Kidney (tissue), 14 donors: ENCODE measurements around the gene SPACA4. TPM values are rescaled to one million over a fixed set of nuclear protein-coding genes. Genes with fewer than 3 reads are reported as not detected.

Experiments
- DNase-seq, 5 donors: peaks; one replicate each; pipeline ENCODE4 v3.0.0-alpha.2; 2013 to 2020
- FAIRE-seq: peaks from 2 replicates; lab custom pipeline; 2012; peaks lifted over from hg19 to GRCh38; lab: Jason Lieb, UNC
- H3K27ac ChIP-seq, 2 donors: one replicate each; pipeline ENCODE4 v1.7.0; 2013; ENCODE audit warnings: low read depth in 2 of 2, low read length in 2 of 2, inconsistent platforms in 1 of 2
- H3K27me3 ChIP-seq: one replicate; pipeline ENCODE4 v1.7.1; 2013; ENCODE audit warnings: low read length, inconsistent platforms; ENCODE audit not compliant: control insufficient read depth, insufficient read depth
- H3K36me3 ChIP-seq, 3 donors: one replicate each; pipeline versions ENCODE4 v1.7.0 to v1.7.1; 2013; ENCODE audit warnings: low read length in 3 of 3, control low read depth in 1 of 3, inconsistent platforms in 1 of 3; ENCODE audit not compliant: insufficient read depth in 3 of 3, control insufficient read depth in 2 of 3
- H3K4me1 ChIP-seq, 3 donors: one replicate each; pipeline versions ENCODE4 v1.7.0 to v1.7.1; 2013; ENCODE audit warnings: low read length in 3 of 3, inconsistent platforms in 1 of 3, low read depth in 1 of 3; ENCODE audit not compliant: control insufficient read depth in 2 of 3, insufficient read depth in 2 of 3
- H3K4me3 ChIP-seq, 3 donors: one replicate each; pipeline versions ENCODE4 v1.7.0 to v1.8.1; 2013; ENCODE audit warnings: low read length in 3 of 3, control low read depth in 1 of 3, inconsistent platforms in 1 of 3
- H3K9ac ChIP-seq, 3 donors: one replicate each; pipeline versions ENCODE4 v1.7.0 to v1.7.1; 2013; ENCODE audit warnings: low read length in 3 of 3, control low read depth in 1 of 3, inconsistent platforms in 1 of 3
- H3K9me3 ChIP-seq, 3 donors: one replicate each; pipeline versions ENCODE4 v1.7.0 to v1.7.1; 2013; ENCODE audit warnings: low read length in 3 of 3, control low read depth in 1 of 3, inconsistent platforms in 1 of 3; ENCODE audit not compliant: control insufficient read depth in 2 of 3, insufficient read depth in 1 of 3
- intact Hi-C: fragments of 100-400 bp; cut with DNase I; formaldehyde crosslinking; loops from one replicate; pipeline ENCODE4 v1.11.1; 2022
- polyA plus RNA-seq: library from polyadenylated mRNA; stranded (reverse); fragments of 350-450 nt; fragmentation: Illumina TruSeq; extraction: RNeasy Lipid Tissue Mini Kit (QIAGEN cat#74804); gene quantifications from one replicate; pipeline ENCODE4 v1.2.3, GENCODE V29; 2014; ENCODE audit warnings: low read depth, low replicate concordance; ENCODE audit not compliant: insufficient read depth
- total RNA-seq: library from RNA; stranded (reverse); fragmentation: NEBNext Ultra II Directional; extraction: Animal tissue kit (Norgen Biotek cat#: 25700); gene quantifications from one replicate; pipeline ENCODE4 v1.2.1, GENCODE V29; 2021
- TF ChIP-seq, protein P1 (sequence below): IDR thresholded peaks from 3 replicates; pipeline ENCODE4 v1.5.1; 2012; ENCODE audit warnings: mild to moderate bottlenecking, moderate library complexity, borderline replicate concordance; ENCODE audit not compliant: insufficient read depth; ENCODE audit errors: extremely low read depth
- donor health status: control.
- donor health status: control.
- donor health status: control.
- donor health status: control.
- donor health status: control.
- donor health status: DM: yes; HTN: yes; CAD: no.
- donor health status: Normal renal cell carcinoma (clear cell type).

Gene SPACA4
- total and polyA plus RNA-seq, 2 donors from 2014 or later, result not detected

DNA sequence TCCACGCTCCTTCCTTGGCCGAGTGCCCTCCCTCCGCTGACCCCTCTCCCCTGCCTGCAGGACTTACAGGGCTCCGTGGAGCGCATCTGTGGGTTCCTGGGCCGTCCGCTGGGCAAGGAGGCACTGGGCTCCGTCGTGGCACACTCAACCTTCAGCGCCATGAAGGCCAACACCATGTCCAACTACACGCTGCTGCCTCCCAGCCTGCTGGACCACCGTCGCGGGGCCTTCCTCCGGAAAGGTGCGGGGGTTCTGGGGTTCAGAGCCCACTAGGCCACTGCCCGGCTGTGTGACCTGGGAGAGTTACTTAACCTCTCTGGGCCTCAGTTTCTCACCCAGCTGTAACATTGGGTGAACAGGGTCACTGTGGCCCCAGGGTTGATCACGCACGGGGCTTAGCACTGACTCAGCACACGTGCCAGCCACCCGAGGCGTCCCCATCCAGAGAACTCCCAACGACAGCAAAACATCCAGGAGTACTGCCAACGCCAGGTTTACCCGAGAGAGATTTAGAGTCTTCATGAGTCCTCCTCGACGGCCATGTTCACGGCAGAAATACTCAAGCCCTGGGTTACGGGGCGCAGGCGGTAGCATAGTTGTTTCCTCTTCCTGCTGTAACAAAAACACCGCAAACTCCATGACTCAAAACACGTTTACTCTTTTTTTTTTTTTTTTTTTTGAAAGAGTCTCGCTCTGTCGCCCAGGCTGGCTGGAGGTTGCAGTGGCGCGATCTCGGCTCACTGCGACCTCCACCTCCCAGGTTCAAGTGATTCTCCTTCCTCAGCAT, 9.7 kb upstream of the SPACA4 start:
- intact Hi-C loops, result no loop called here

GRCh38 chr19:48598996-48599700, 7.4 kb upstream of the SPACA4 start:
- H3K4me1 ChIP-seq, result no peaks in the 10 kb centered on the region
- no peaks in the 10 kb centered on the region for H3K9me3 ChIP-seq
- no peaks in the 10 kb centered on the region for H3K36me3 ChIP-seq
- no peak overlapping the region for H3K9ac ChIP-seq
- no peak overlapping the region for H3K27ac ChIP-seq
- DNase-seq (peak in 3 of 5 donors; percentile 37 to 62 (median 44)), FAIRE-seq (no peak)
- TF ChIP-seq, protein P1, sequence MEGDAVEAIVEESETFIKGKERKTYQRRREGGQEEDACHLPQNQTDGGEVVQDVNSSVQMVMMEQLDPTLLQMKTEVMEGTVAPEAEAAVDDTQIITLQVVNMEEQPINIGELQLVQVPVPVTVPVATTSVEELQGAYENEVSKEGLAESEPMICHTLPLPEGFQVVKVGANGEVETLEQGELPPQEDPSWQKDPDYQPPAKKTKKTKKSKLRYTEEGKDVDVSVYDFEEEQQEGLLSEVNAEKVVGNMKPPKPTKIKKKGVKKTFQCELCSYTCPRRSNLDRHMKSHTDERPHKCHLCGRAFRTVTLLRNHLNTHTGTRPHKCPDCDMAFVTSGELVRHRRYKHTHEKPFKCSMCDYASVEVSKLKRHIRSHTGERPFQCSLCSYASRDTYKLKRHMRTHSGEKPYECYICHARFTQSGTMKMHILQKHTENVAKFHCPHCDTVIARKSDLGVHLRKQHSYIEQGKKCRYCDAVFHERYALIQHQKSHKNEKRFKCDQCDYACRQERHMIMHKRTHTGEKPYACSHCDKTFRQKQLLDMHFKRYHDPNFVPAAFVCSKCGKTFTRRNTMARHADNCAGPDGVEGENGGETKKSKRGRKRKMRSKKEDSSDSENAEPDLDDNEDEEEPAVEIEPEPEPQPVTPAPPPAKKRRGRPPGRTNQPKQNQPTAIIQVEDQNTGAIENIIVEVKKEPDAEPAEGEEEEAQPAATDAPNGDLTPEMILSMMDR, result no peak
- intact Hi-C loops, result no loop called here
- no peaks in the 10 kb centered on the region for H3K27me3 ChIP-seq
- no peak overlapping the region for H3K4me3 ChIP-seq

More for the DNA sequence above, 9.7 kb upstream of the SPACA4 start:
- H3K4me1 ChIP-seq, result no peaks in the 10 kb centered on the region
- TF ChIP-seq, protein P1, result no peak
- DNase-seq (no peak), FAIRE-seq (no peak)
- H3K9me3 ChIP-seq, result no peaks in the 10 kb centered on the region
- no peaks in the 10 kb centered on the region for H3K27me3 ChIP-seq
- no peak overlapping the region for H3K4me3 ChIP-seq
- no peak overlapping the region for H3K9ac ChIP-seq
- no peaks in the 10 kb centered on the region for H3K36me3 ChIP-seq
- H3K27ac ChIP-seq, result no peak overlapping the region

GRCh38 chr19:48600679-48601417, 5.7 kb upstream of the SPACA4 start:
- intact Hi-C loops, result no loop called here

More at GRCh38 chr19:48600679-48601417, 5.7 kb upstream of the SPACA4 start:
- TF ChIP-seq, protein P1, result no peak
- FAIRE-seq (no peak), DNase-seq (no peak)
- no peak overlapping the region for H3K9ac ChIP-seq
- H3K27me3 ChIP-seq, result no peaks in the 10 kb centered on the region
- no peak overlapping the region for H3K27ac ChIP-seq
- H3K4me1 ChIP-seq, result no peaks in the 10 kb centered on the region
- H3K9me3 ChIP-seq, result no peaks in the 10 kb centered on the region
- H3K4me3 ChIP-seq, result no peak overlapping the region
- H3K36me3 ChIP-seq, result no peaks in the 10 kb centered on the region
